Stimulated activated memory B cell treated with anti-CD40 and anti-IgM and Interleukin-4, amounts not matched to agents 10 μg/mL and 1 μg/mL and 100 μg/mL, for 72 hours (primary cell): ENCODE data around the gene CCDC152.

Experiments
- ATAC-seq: fragments of 150-1000 bp; cut with Tn5 transposase; 2 replicates; pipeline ENCODE4 v1.10.0; 2021
- H3K27ac Mint-ChIP-seq: one replicate; pipeline ENCODE4 v1.8.0; 2022; ENCODE audit warnings: mild to moderate bottlenecking, mixed read lengths
- H3K27me3 Mint-ChIP-seq: one replicate; pipeline ENCODE4 v1.8.0; 2022; ENCODE audit warnings: mixed read lengths
- H3K36me3 Mint-ChIP-seq: one replicate; pipeline ENCODE4 v1.8.0; 2022; ENCODE audit warnings: mixed read lengths
- H3K4me1 Mint-ChIP-seq: one replicate; pipeline ENCODE4 v1.8.0; 2022; ENCODE audit warnings: mixed read lengths
- H3K4me3 Mint-ChIP-seq: one replicate; pipeline ENCODE4 v1.8.0; 2022; ENCODE audit warnings: mild to moderate bottlenecking, moderate library complexity, mixed read lengths
- H3K9me3 Mint-ChIP-seq: one replicate; pipeline ENCODE4 v1.8.0; 2022; ENCODE audit warnings: mixed read lengths

The CCDC152 gene

GRCh38 chr5:42761791-42762190 lies 5.2 kb downstream of the CCDC152 start:
- peaks cover 10% of the 10 kb centered on the region for H3K4me1 Mint-ChIP-seq
- peaks cover 18% of the 10 kb centered on the region for H3K27me3 Mint-ChIP-seq
- H3K27ac Mint-ChIP-seq, result no peak overlapping the region
- no peak for ATAC-seq
- no peaks in the 10 kb centered on the region for H3K9me3 Mint-ChIP-seq
- H3K36me3 Mint-ChIP-seq, result peaks cover 6% of the 10 kb centered on the region
- no peak overlapping the region for H3K4me3 Mint-ChIP-seq

GRCh38 chr5:42767491-42768105 lies 11.0 kb downstream of the CCDC152 start:
- no peak for ATAC-seq
- H3K4me3 Mint-ChIP-seq, result no peak overlapping the region
- H3K9me3 Mint-ChIP-seq, result peaks cover 3% of the 10 kb centered on the region
- peaks cover 21% of the 10 kb centered on the region for H3K27me3 Mint-ChIP-seq
- no peaks in the 10 kb centered on the region for H3K4me1 Mint-ChIP-seq
- H3K27ac Mint-ChIP-seq, result no peak overlapping the region
- H3K36me3 Mint-ChIP-seq, result peaks cover 12% of the 10 kb centered on the region

- Mint-ChIP-seq H3K27ac (no peak overlapping the region), H3K4me1 (no peaks in the 10 kb centered on the region), H3K27me3 (peaks cover 21% of the 10 kb centered on the region), H3K36me3 (peaks cover 12% of the 10 kb centered on the region), H3K9me3 (peaks cover 3% of the 10 kb centered on the region), H3K4me3 (no peak overlapping the region)
- no peak for ATAC-seq
Measured at GRCh38 chr5:42768106-42768504, 11.5 kb downstream of the CCDC152 start.

- Mint-ChIP-seq H3K9me3 (peaks cover 3% of the 10 kb centered on the region), H3K36me3 (peaks cover 7% of the 10 kb centered on the region), H3K27me3 (peaks cover 21% of the 10 kb centered on the region), H3K4me1 (no peaks in the 10 kb centered on the region), H3K27ac (no peak overlapping the region), H3K4me3 (no peak overlapping the region)
- no peak for ATAC-seq
Measured at GRCh38 chr5:42770003-42770402, 13.4 kb downstream of the CCDC152 start.

- Mint-ChIP-seq H3K27me3 (peaks cover 21% of the 10 kb centered on the region), H3K4me3 (no peak overlapping the region), H3K9me3 (peaks cover 3% of the 10 kb centered on the region), H3K27ac (no peak overlapping the region), H3K4me1 (no peaks in the 10 kb centered on the region), H3K36me3 (peaks cover 7% of the 10 kb centered on the region)
- ATAC-seq, result no peak
Measured at GRCh38 chr5:42772265-42772993, 15.8 kb downstream of the CCDC152 start.

GRCh38 chr5:42779083-42779482 lies 22.5 kb downstream of the CCDC152 start:
- Mint-ChIP-seq H3K36me3 (no peaks in the 10 kb centered on the region), H3K27me3 (no peaks in the 10 kb centered on the region), H3K27ac (no peak overlapping the region), H3K9me3 (no peaks in the 10 kb centered on the region), H3K4me1 (no peaks in the 10 kb centered on the region), H3K4me3 (no peak overlapping the region)
- ATAC-seq, result no peak

- peaks cover 24% of the 10 kb centered on the region for H3K36me3 Mint-ChIP-seq
- no peaks in the 10 kb centered on the region for H3K4me1 Mint-ChIP-seq
- H3K27ac Mint-ChIP-seq, result no peak overlapping the region
- H3K4me3 Mint-ChIP-seq, result no peak overlapping the region
- H3K27me3 Mint-ChIP-seq, result no peaks in the 10 kb centered on the region
- ATAC-seq, result no peak
- peaks cover 13% of the 10 kb centered on the region for H3K9me3 Mint-ChIP-seq
Measured at GRCh38 chr5:42781584-42781983, 25.0 kb downstream of the CCDC152 start.

- Mint-ChIP-seq H3K4me3 (no peak overlapping the region), H3K36me3 (peaks cover 45% of the 10 kb centered on the region), H3K4me1 (no peaks in the 10 kb centered on the region), H3K9me3 (peaks cover 24% of the 10 kb centered on the region), H3K27me3 (no peaks in the 10 kb centered on the region), H3K27ac (no peak overlapping the region)
- ATAC-seq, result no peak
Measured at GRCh38 chr5:42784132-42784531, 27.5 kb downstream of the CCDC152 start.

- Mint-ChIP-seq H3K27ac (no peak overlapping the region), H3K4me3 (no peak overlapping the region), H3K36me3 (peaks cover 48% of the 10 kb centered on the region), H3K27me3 (no peaks in the 10 kb centered on the region), H3K9me3 (peaks cover 28% of the 10 kb centered on the region), H3K4me1 (no peaks in the 10 kb centered on the region)
- ATAC-seq, result no peak
Measured at GRCh38 chr5:42785756-42786155, 29.1 kb downstream of the CCDC152 start.

GRCh38 chr5:42787073-42787472 lies 30.5 kb downstream of the CCDC152 start:
- Mint-ChIP-seq H3K4me1 (no peaks in the 10 kb centered on the region), H3K36me3 (peaks cover 48% of the 10 kb centered on the region), H3K9me3 (peaks cover 28% of the 10 kb centered on the region), H3K27ac (no peak overlapping the region), H3K27me3 (no peaks in the 10 kb centered on the region), H3K4me3 (no peak overlapping the region)
- no peak for ATAC-seq

- Mint-ChIP-seq H3K27ac (no peak overlapping the region), H3K4me3 (no peak overlapping the region), H3K36me3 (peaks cover 48% of the 10 kb centered on the region), H3K4me1 (no peaks in the 10 kb centered on the region), H3K9me3 (peaks cover 28% of the 10 kb centered on the region), H3K27me3 (no peaks in the 10 kb centered on the region)
- no peak for ATAC-seq
Measured at GRCh38 chr5:42787845-42788244, 31.2 kb downstream of the CCDC152 start.

- no peaks in the 10 kb centered on the region for H3K27me3 Mint-ChIP-seq
- no peak for ATAC-seq
- H3K4me1 Mint-ChIP-seq, result no peaks in the 10 kb centered on the region
- H3K27ac Mint-ChIP-seq, result no peak overlapping the region
- H3K36me3 Mint-ChIP-seq, result peaks cover 42% of the 10 kb centered on the region
- H3K4me3 Mint-ChIP-seq, result no peak overlapping the region
- H3K9me3 Mint-ChIP-seq, result peaks cover 23% of the 10 kb centered on the region
Measured at GRCh38 chr5:42791151-42791550, 34.5 kb downstream of the CCDC152 start.

- Mint-ChIP-seq H3K4me3 (no peak overlapping the region), H3K36me3 (peaks cover 19% of the 10 kb centered on the region), H3K27me3 (no peaks in the 10 kb centered on the region), H3K4me1 (no peaks in the 10 kb centered on the region), H3K27ac (no peak overlapping the region), H3K9me3 (peaks cover 5% of the 10 kb centered on the region)
- ATAC-seq, result no peak
Measured at GRCh38 chr5:42798284-42799240, 41.9 kb downstream of the CCDC152 start.

GRCh38 chr5:42799241-42799608 lies 42.6 kb downstream of the CCDC152 start:
- Mint-ChIP-seq H3K27ac (no peak overlapping the region), H3K4me3 (no peak overlapping the region), H3K36me3 (peaks cover 14% of the 10 kb centered on the region), H3K4me1 (no peaks in the 10 kb centered on the region), H3K9me3 (no peaks in the 10 kb centered on the region), H3K27me3 (no peaks in the 10 kb centered on the region)
- ATAC-seq, result no peak

GRCh38 chr5:42799668-42800114 lies 43.1 kb downstream of the CCDC152 start:
- ATAC-seq, result no peak
- H3K4me1 Mint-ChIP-seq, result no peaks in the 10 kb centered on the region
- no peak overlapping the region for H3K27ac Mint-ChIP-seq
- H3K4me3 Mint-ChIP-seq, result no peak overlapping the region
- H3K27me3 Mint-ChIP-seq, result no peaks in the 10 kb centered on the region
- peaks cover 9% of the 10 kb centered on the region for H3K36me3 Mint-ChIP-seq
- H3K9me3 Mint-ChIP-seq, result no peaks in the 10 kb centered on the region
